ENCODE measurements around the gene FCHSD2. TPM values are rescaled to one million over a fixed set of nuclear protein-coding genes. Genes with fewer than 3 reads are reported as not detected.

Gene FCHSD2
- 11.1 and 13.1 TPM in 2 replicates for total RNA-seq
- 17.2 TPM for polyA plus RNA-seq (2012)

- DNase-seq (ENCODE audit: low read depth): no peak
Measured at GRCh38 chr11:73142128-73142377, at the start of gene FCHSD2. TSS of gene FCHSD2 (minus strand) at chr11:73142318. CDS start at chr11:73141877, 441 bp downstream.

GRCh38 chr11:73191151-73191550, 49.0 kb upstream of the FCHSD2 start:
- peak; percentile 38 for DNase-seq (ENCODE audit: low read depth)

GRCh38 chr11:73190557-73190885, 48.4 kb upstream of the FCHSD2 start:
- no peak for DNase-seq (ENCODE audit: low read depth)

- DNase-seq (ENCODE audit: low read depth): no peak
Measured at GRCh38 chr11:73189723-73190556, 47.8 kb upstream of the FCHSD2 start.

GRCh38 chr11:73189315-73189714, 47.2 kb upstream of the FCHSD2 start:
- DNase-seq (ENCODE audit: low read depth): no peak

GRCh38 chr11:73188301-73188700, 46.2 kb upstream of the FCHSD2 start:
- peak; percentile 85 for DNase-seq (ENCODE audit: low read depth)

GRCh38 chr11:73187854-73188253, 45.7 kb upstream of the FCHSD2 start:
- no peak for DNase-seq (ENCODE audit: low read depth)

GRCh38 chr11:73186886-73187285, 44.8 kb upstream of the FCHSD2 start:
- DNase-seq (ENCODE audit: low read depth): no peak

GRCh38 chr11:73186294-73186850, 44.3 kb upstream of the FCHSD2 start:
- DNase-seq (ENCODE audit: low read depth): no peak

GRCh38 chr11:73185680-73186293, 43.7 kb upstream of the FCHSD2 start:
- peak; percentile 81 for DNase-seq (ENCODE audit: low read depth)

- DNase-seq (ENCODE audit: low read depth): peak; percentile 77
Measured at GRCh38 chr11:73184953-73185671, 43.0 kb upstream of the FCHSD2 start.

- no peak for DNase-seq (ENCODE audit: low read depth)
Measured at GRCh38 chr11:73182824-73183321, 40.8 kb upstream of the FCHSD2 start.

GRCh38 chr11:73178681-73179080, 36.6 kb upstream of the FCHSD2 start:
- no peak for DNase-seq (ENCODE audit: low read depth)

- DNase-seq (ENCODE audit: low read depth): peak; percentile 83
Measured at GRCh38 chr11:73177778-73178539, 35.8 kb upstream of the FCHSD2 start.

- no peak for DNase-seq (ENCODE audit: low read depth)
Measured at GRCh38 chr11:73177380-73177777, 35.3 kb upstream of the FCHSD2 start.

GRCh38 chr11:73176874-73177155, 34.7 kb upstream of the FCHSD2 start:
- DNase-seq (ENCODE audit: low read depth): no peak

GRCh38 chr11:73176145-73176873, 34.2 kb upstream of the FCHSD2 start:
- no peak for DNase-seq (ENCODE audit: low read depth)

GRCh38 chr11:73175551-73176144, 33.5 kb upstream of the FCHSD2 start:
- peak; percentile 71 for DNase-seq (ENCODE audit: low read depth)

GRCh38 chr11:73174495-73174791, 32.3 kb upstream of the FCHSD2 start:
- DNase-seq (ENCODE audit: low read depth): no peak

GRCh38 chr11:73173755-73174494, 31.8 kb upstream of the FCHSD2 start:
- no peak for DNase-seq (ENCODE audit: low read depth)
